GM12874 (cell line): ENCODE data around the gene DVL3.

ENCODE experiments used
- CTCF ChIP-seq: IDR thresholded peaks from 2 replicates; pipeline ENCODE4 v1.5.1; 2011; ENCODE audit warnings: low read depth, mild to moderate bottlenecking, control low read depth, low read length, moderate library complexity; ENCODE audit not compliant: insufficient read depth

The DVL3 gene

GRCh38 chr3:184181596-184181995, 26.4 kb downstream of the DVL3 start:
- TF ChIP-seq CTCF, result no peak

- TF ChIP-seq CTCF, result no peak
These were observed 28.5 kb downstream of the DVL3 start for GRCh38 chr3:184183679-184184078.

GRCh38 chr3:184184546-184185230, 29.5 kb downstream of the DVL3 start:
- no peak for TF ChIP-seq CTCF

- TF ChIP-seq CTCF, result no peak
These were observed 30.4 kb downstream of the DVL3 start for GRCh38 chr3:184185461-184186183.

- TF ChIP-seq CTCF, result no peak
These were observed 31.2 kb downstream of the DVL3 start, which contains the start of gene ABCF3 for GRCh38 chr3:184186184-184186901. Gene ABCF3, plus strand, starts transcription at chr3:184186199. Its CDS starts 9 bp downstream, at chr3:184186208.

- no peak for TF ChIP-seq CTCF
These were observed 31.7 kb downstream of the DVL3 start for GRCh38 chr3:184186902-184187207.

- no peak for TF ChIP-seq CTCF
These were observed 32.9 kb downstream of the DVL3 start for GRCh38 chr3:184188080-184188479.
